Motor neuron (in vitro differentiated cells): Measurements from ENCODE around the gene MREG. TPM values are rescaled to one million over a fixed set of nuclear protein-coding genes. Genes with fewer than 3 reads are reported as not detected.
"Not testable (repeated sequence)": the region's sequence is repeated elsewhere in the genome, so short reads cannot be mapped to it uniquely, and the experiment has no call there.

Source experiments
- ATAC-seq, 8 experiments: fragments of 200-7000 bp; cut with Tn5 transposase; replicated peaks in 6 of 8; 2 replicates each; pipeline ENCODE4 v1.8.0; 2021; ENCODE audit warnings: mild to moderate bottlenecking in 8 of 8, moderate library complexity in 8 of 8
- H3K27ac ChIP-seq, 2 donors: fragments of 250-450 bp; sonication (Bioruptor Pico); 2 replicates each; pipeline ENCODE4 v1.9.0; 2021; ENCODE audit warnings: antibody characterized with exemption in 2 of 2, mild to moderate bottlenecking in 2 of 2, moderate library complexity in 1 of 2
- H3K4me1 ChIP-seq, 2 donors: fragments of 250-450 bp; sonication (Bioruptor Pico); replicated peaks in 1 of 2; 2 replicates each; pipeline ENCODE4 v1.6.1; 2021; ENCODE audit warnings: antibody characterized with exemption in 2 of 2, mild to moderate bottlenecking in 2 of 2, moderate library complexity in 1 of 2
- H3K4me3 ChIP-seq, 5 donors: fragments of 250-450 bp; sonication (Bioruptor Pico); 2 replicates each; pipeline ENCODE4 v1.9.0; 2021; ENCODE audit warnings: antibody characterized with exemption in 5 of 5, mild to moderate bottlenecking in 5 of 5, moderate library complexity in 4 of 5
- WGBS, 10 experiments: fragments of 450-650 bp; shearing (Covaris generic); methylation state at CpG; one replicate each; pipeline ENCODE4 v1.0.0; 2022; 5-methylcytosine and 5-hydroxymethylcytosine counted together
- in situ Hi-C, 9 experiments: fragments of 400-800 bp; cut with MboI; loops; one replicate each; pipeline ENCODE4 v1.15.0; 2021; ENCODE audit warnings: low sequenced_read_pairs in 9 of 9, low pct_unique_long_range_greater_than_20kb in 2 of 9; ENCODE audit not compliant: unreplicated experiment in 9 of 9
- total RNA-seq, 8 experiments: library from RNA; unstranded; fragments of 300-600 nt; gene quantifications; 2 replicates each; pipeline versions ENCODE4 v1.2.3 to v1.2.4, GENCODE V29; 2022

MREG gene
- total RNA-seq, 8 experiments from 2014 or later = 1.1 to 3.1 (median 2.0) TPM

- ATAC-seq = no peak
- no peaks in the 10 kb centered on the region for H3K4me1 ChIP-seq
- no peak overlapping the region for H3K27ac ChIP-seq
- no peak overlapping the region for H3K4me3 ChIP-seq
- in situ Hi-C loops = no loop called here
- 47 to 86% (median 58%) methylated on average over 3 to 9 of the region's 9 CpGs; no CpG with 5 or more reads in 3 of the 10 experiments for WGBS, 10 experiments
Observed at GRCh38 chr2:216001216-216002100, 11.9 kb downstream of the MREG start.

GRCh38 chr2:215998636-215999035 is 14.7 kb downstream of the MREG start:
- 50 to 100% (median 87%) methylated on average over 2 of the region's 2 CpGs; no CpG with 5 or more reads in 2 of the 10 experiments for WGBS, 10 experiments
- no peak overlapping the region for H3K27ac ChIP-seq
- ATAC-seq = peak in 3 of 8 experiments; percentile 54 to 69 (median 58)
- in situ Hi-C loops = no loop called here
- no peaks in the 10 kb centered on the region for H3K4me1 ChIP-seq
- H3K4me3 ChIP-seq = no peak overlapping the region

GRCh38 chr2:215997219-215997618 is 16.1 kb downstream of the MREG start:
- Histone ChIP-seq H3K4me1 (no peaks in the 10 kb centered on the region), H3K27ac (no peak overlapping the region), H3K4me3 (no peak overlapping the region)
- in situ Hi-C loops = no loop called here
- WGBS, 10 experiments = 83 to 100% (median 94%) methylated on average over 1 of the region's 1 CpG; no CpG with 5 or more reads in 4 of the 10 experiments
- ATAC-seq = peak in 3 of 8 experiments; percentile 48 to 80 (median 72)

GRCh38 chr2:215994911-215995310 is 18.4 kb downstream of the MREG start:
- in situ Hi-C loops = no loop called here
- no peak overlapping the region for H3K27ac ChIP-seq
- no peaks in the 10 kb centered on the region for H3K4me1 ChIP-seq
- H3K4me3 ChIP-seq = no peak overlapping the region
- 38 to 85% (median 68%) methylated on average over 1 to 4 of the region's 4 CpGs; no CpG with 5 or more reads in 2 of the 10 experiments for WGBS, 10 experiments
- no peak for ATAC-seq

- ATAC-seq, in situ Hi-C loops, H3K4me1 ChIP-seq, H3K27ac ChIP-seq, H3K4me3 ChIP-seq: not testable (repeated sequence)
- WGBS, 10 experiments = 100% methylated on average over 1 to 2 of the region's 5 CpGs; no CpG with 5 or more reads in 8 of the 10 experiments
Observed at GRCh38 chr2:215988556-215989207, 24.7 kb downstream of the MREG start.

GRCh38 chr2:215985257-215985656 is 28.1 kb downstream of the MREG start:
- no peak overlapping the region for H3K27ac ChIP-seq
- 36 to 100% (median 100%) methylated on average over 1 of the region's 1 CpG for WGBS, 10 experiments
- peak in 3 of 8 experiments; percentile 26 to 61 (median 54) for ATAC-seq
- H3K4me3 ChIP-seq = no peak overlapping the region
- in situ Hi-C loops = no loop called here
- no peaks in the 10 kb centered on the region for H3K4me1 ChIP-seq

- 0 to 100% (median 75%) methylated on average over 1 to 2 of the region's 2 CpGs for WGBS, 10 experiments
- Histone ChIP-seq H3K4me3 (no peak overlapping the region), H3K27ac (no peak overlapping the region), H3K4me1 (no peaks in the 10 kb centered on the region)
- in situ Hi-C loops = no loop called here
- ATAC-seq = no peak
Observed at GRCh38 chr2:215984661-215985060, 28.7 kb downstream of the MREG start.

- in situ Hi-C loops = no loop called here
- no peak overlapping the region for H3K27ac ChIP-seq
- peak in 2 of 8 experiments; percentile 62 to 86 for ATAC-seq
- WGBS, 10 experiments = 30 to 100% (median 59%) methylated on average over 1 to 2 of the region's 2 CpGs; no CpG with 5 or more reads in 2 of the 10 experiments
- no peaks in the 10 kb centered on the region for H3K4me1 ChIP-seq
- H3K4me3 ChIP-seq = no peak overlapping the region
Observed at GRCh38 chr2:215983581-215984351, 29.6 kb downstream of the MREG start.

- no peak overlapping the region for H3K4me3 ChIP-seq
- H3K27ac ChIP-seq = no peak overlapping the region
- no peak for ATAC-seq
- no peaks in the 10 kb centered on the region for H3K4me1 ChIP-seq
- in situ Hi-C loops = no loop called here
- WGBS, 10 experiments = 45 to 96% (median 80%) methylated on average over 2 to 4 of the region's 6 CpGs; no CpG with 5 or more reads in 1 of the 10 experiments
Observed at GRCh38 chr2:215982465-215982875, 30.9 kb downstream of the MREG start.

- in situ Hi-C loops = no loop called here
- no peak overlapping the region for H3K27ac ChIP-seq
- ATAC-seq = no peak
- 50 to 100% (median 94%) methylated on average over 2 to 7 of the region's 7 CpGs; no CpG with 5 or more reads in 1 of the 10 experiments for WGBS, 10 experiments
- H3K4me3 ChIP-seq = no peak overlapping the region
- H3K4me1 ChIP-seq = no peaks in the 10 kb centered on the region
Observed at GRCh38 chr2:215981115-215981514, 32.2 kb downstream of the MREG start.

- no peak overlapping the region for H3K4me3 ChIP-seq
- H3K27ac ChIP-seq = no peak overlapping the region
- in situ Hi-C loops = no loop called here
- no peak for ATAC-seq
- H3K4me1 ChIP-seq = no peaks in the 10 kb centered on the region
- WGBS, 10 experiments = 57 to 100% (median 85%) methylated on average over 1 to 2 of the region's 2 CpGs
Observed at GRCh38 chr2:215979620-215980019, 33.7 kb downstream of the MREG start.

- no peak overlapping the region for H3K4me3 ChIP-seq
- H3K27ac ChIP-seq = no peak overlapping the region
- H3K4me1 ChIP-seq = no peaks in the 10 kb centered on the region
- in situ Hi-C loops = no loop called here
- WGBS, 10 experiments = 67 to 100% (median 92%) methylated on average over 1 to 2 of the region's 2 CpGs; no CpG with 5 or more reads in 2 of the 10 experiments
- ATAC-seq = no peak
Observed at GRCh38 chr2:215974700-215975429, 38.5 kb downstream of the MREG start.
